ENCODE results near the gene SSTR4. TPM values are rescaled to one million over a fixed set of nuclear protein-coding genes. Genes with fewer than 3 reads are reported as not detected.

SSTR4 gene
- polyA plus RNA-seq, 1 experiment, result not detected

GRCh38 chr20:23009636-23010035, 25.5 kb upstream of the SSTR4 start:
- no peaks in the 10 kb centered on the region for H3K36me3 ChIP-seq (ENCODE audit: control insufficient read depth, insufficient read depth, low read length)
- H3K27me3 ChIP-seq (ENCODE audit: control insufficient read depth, insufficient read depth, low read length), result no peaks in the 10 kb centered on the region
- ChIA-PET POLR2A (no interaction called here), CTCF (no interaction called here)
- H3K4me3 ChIP-seq (ENCODE audit: low read depth, low read length), result no peak overlapping the region
- no peak for TF ChIP-seq CTCF (IDR thresholded peaks at IDR 0.05; ENCODE audit: insufficient read depth, low read depth, low read length)
- DNase-seq (ENCODE audit: low read depth), result no peak

- ChIA-PET CTCF (no interaction called here), POLR2A (no interaction called here)
- Histone ChIP-seq H3K27me3 (ENCODE audit: control insufficient read depth, insufficient read depth, low read length) (no peaks in the 10 kb centered on the region), H3K4me3 (ENCODE audit: low read depth, low read length) (no peak overlapping the region), H3K36me3 (ENCODE audit: control insufficient read depth, insufficient read depth, low read length) (no peaks in the 10 kb centered on the region)
- TF ChIP-seq CTCF (IDR thresholded peaks at IDR 0.05; ENCODE audit: insufficient read depth, low read depth, low read length), result no peak
- DNase-seq (ENCODE audit: low read depth), result no peak
Measured at GRCh38 chr20:23010096-23010495, 25.0 kb upstream of the SSTR4 start.

DNA sequence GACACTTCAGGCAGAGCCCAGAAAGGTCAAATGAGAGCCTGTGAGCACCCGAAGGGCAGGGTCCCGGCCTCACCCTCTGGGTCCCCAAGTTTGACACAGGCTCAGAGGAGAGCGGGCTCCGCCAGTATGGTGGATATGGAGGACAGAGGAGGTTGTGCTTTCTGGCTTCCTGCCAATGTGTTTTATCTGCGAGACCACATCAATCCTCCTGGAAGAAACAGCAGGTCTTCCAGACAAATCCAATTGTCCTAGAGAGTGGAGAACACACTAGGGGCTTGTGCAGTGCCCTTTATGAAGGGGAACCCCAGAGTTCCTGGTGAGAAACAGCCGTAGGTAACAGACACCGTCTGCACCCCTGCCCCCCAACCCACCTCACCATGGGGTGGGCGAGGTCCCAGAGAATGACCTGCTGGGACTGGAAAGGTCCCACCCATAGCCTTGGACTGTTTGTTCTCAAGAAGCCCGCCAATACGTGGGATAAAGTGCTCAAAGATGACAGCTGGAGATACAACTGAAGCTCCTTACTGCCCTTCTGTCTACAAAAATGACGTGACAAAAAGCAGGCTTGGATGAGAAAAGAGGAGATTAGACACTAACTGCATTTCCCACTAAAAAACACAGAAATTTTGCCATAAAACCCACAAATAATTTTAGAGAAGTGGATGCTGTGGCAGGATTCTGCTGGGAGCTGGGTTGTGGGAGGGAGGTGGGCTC, 23.9 kb upstream of the SSTR4 start:
- POLR2A ChIA-PET, result no interaction called here
- no peak for DNase-seq (ENCODE audit: low read depth)
- Histone ChIP-seq H3K4me3 (ENCODE audit: low read depth, low read length) (no peak overlapping the region), H3K27me3 (ENCODE audit: control insufficient read depth, insufficient read depth, low read length) (no peaks in the 10 kb centered on the region), H3K36me3 (ENCODE audit: control insufficient read depth, insufficient read depth, low read length) (no peaks in the 10 kb centered on the region)
- CTCF ChIA-PET, result interaction anchor here (1.0 kb wide), 1 partner anchor 53 kb away, joined by 3 read pairs; no protein-coding TSS in a partner anchor
- TF ChIP-seq CTCF (IDR thresholded peaks at IDR 0.05; ENCODE audit: insufficient read depth, low read depth, low read length), result no peak

DNA sequence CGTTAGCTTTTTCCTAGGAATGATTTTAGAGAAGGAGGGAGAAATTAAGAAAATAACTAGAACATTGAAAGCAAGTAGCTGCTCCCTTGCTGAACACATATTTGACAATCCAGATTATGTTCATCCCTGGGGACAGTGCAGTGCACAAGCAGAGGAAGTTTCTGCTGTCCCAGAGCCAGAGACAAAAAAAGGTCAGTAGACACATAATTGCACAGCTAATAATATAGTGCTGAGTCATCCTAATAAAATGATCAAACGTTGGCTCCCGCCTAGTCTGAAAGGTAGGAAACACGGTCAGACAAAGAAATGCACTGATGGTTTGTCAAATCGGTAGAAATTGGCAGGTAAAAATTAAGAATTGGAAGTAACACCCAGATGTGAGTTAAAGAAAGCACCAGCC, 21.7 kb upstream of the SSTR4 start:
- CTCF ChIA-PET, result no interaction called here
- POLR2A ChIA-PET, result no interaction called here

GRCh38 chr20:23017516-23017915, 17.6 kb upstream of the SSTR4 start:
- Histone ChIP-seq H3K4me3 (ENCODE audit: low read depth, low read length) (no peak overlapping the region), H3K27me3 (ENCODE audit: control insufficient read depth, insufficient read depth, low read length) (no peaks in the 10 kb centered on the region), H3K36me3 (ENCODE audit: control insufficient read depth, insufficient read depth, low read length) (no peaks in the 10 kb centered on the region)
- POLR2A ChIA-PET, result no interaction called here
- CTCF ChIA-PET, result no interaction called here
- DNase-seq (ENCODE audit: low read depth), result no peak
- TF ChIP-seq CTCF (IDR thresholded peaks at IDR 0.05; ENCODE audit: insufficient read depth, low read depth, low read length), result no peak

More for the DNA sequence above, 21.7 kb upstream of the SSTR4 start:
- TF ChIP-seq CTCF (IDR thresholded peaks at IDR 0.05; ENCODE audit: insufficient read depth, low read depth, low read length), result no peak
- Histone ChIP-seq H3K27me3 (ENCODE audit: control insufficient read depth, insufficient read depth, low read length) (no peaks in the 10 kb centered on the region), H3K36me3 (ENCODE audit: control insufficient read depth, insufficient read depth, low read length) (no peaks in the 10 kb centered on the region), H3K4me3 (ENCODE audit: low read depth, low read length) (no peak overlapping the region)
- DNase-seq (ENCODE audit: low read depth), result no peak

Data from BJ (cell line).